Measurements from ENCODE around the gene SPEF2. TPM values are rescaled to one million over a fixed set of nuclear protein-coding genes. Genes with fewer than 3 reads are reported as not detected.

Gene SPEF2
- total and polyA plus RNA-seq, 9 of the 15 experiments (the other 6 are each of a cell fraction or from before 2014, with no cell fraction given), result 0.11 to 0.62 (median 0.20) TPM; not detected in 2

GRCh38 chr5:35575578-35575977 lies 42.1 kb upstream of the SPEF2 start:
- Histone ChIP-seq H3K4me3 (no peak overlapping the region), H3K79me2 (ENCODE audit: control insufficient read depth, insufficient read depth, low read length) (no peaks in the 10 kb centered on the region), H3K4me2 (ENCODE audit: insufficient read depth, low read length) (no peak overlapping the region), H3K4me1 (replicated peaks in 1 of 2; ENCODE audit: control insufficient read depth in 2 of 2, insufficient read depth in 2 of 2, low read length in 2 of 2) (no peaks in the 10 kb centered on the region), H3K36me3 (ENCODE audit: control insufficient read depth, insufficient read depth, low read length) (no peaks in the 10 kb centered on the region), H3K9me3 (replicated peaks; ENCODE audit: control insufficient read depth, insufficient read depth, low read depth, low read length) (no peaks in the 10 kb centered on the region; the same call in 1 of the 2 replicates), H4K20me1 (replicated peaks; ENCODE audit: control insufficient read depth, insufficient read depth, low read length) (no peaks in the 10 kb centered on the region), H3K27me3 (ENCODE audit: control insufficient read depth in 2 of 2, insufficient read depth in 2 of 2, low read length in 2 of 2) (no peaks in the 10 kb centered on the region), H2AFZ (ENCODE audit: low read depth, low read length) (no peak overlapping the region), H3K9me1 (ENCODE audit: control insufficient read depth, insufficient read depth, low read length) (no peaks in the 10 kb centered on the region), H3K9ac (ENCODE audit: insufficient read depth in 1 of 2, low read depth in 2 of 2, low read length in 2 of 2) (no peak overlapping the region), H3K27ac (ENCODE audit: extremely low read depth, low read depth, low read length) (no peak overlapping the region)
- FAIRE-seq (no peak), ATAC-seq (no peak), DNase-seq (ENCODE audit: extremely low read depth in 1 of 4, low spot score in 3 of 4) (no peak)
- intact Hi-C loops (cut with micrococcal nuclease) (no loop called here), in situ Hi-C loops (cut with MboI) (no loop called here)
- no TSS peak for BruUV-seq (replicated peaks)
- ChIA-PET CTCF (ENCODE audit: low intra/inter-chr PET ratio) (no interaction called here), POLR2A (no interaction called here)
- no peak for TF ChIP-seq SMAD3 (CRISPR knock-in tag; conservative IDR thresholded peaks at IDR 0.05)
- no peak for TF ChIP-seq ZNF75A (CRISPR knock-in tag; IDR thresholded peaks at IDR 0.05)
- no peak for TF ChIP-seq ZFP1 (CRISPR knock-in tag; IDR thresholded peaks at IDR 0.05)
- no peak for TF ChIP-seq SRSF7 (optimal IDR thresholded peaks at IDR 0.05; ENCODE audit: low read depth, low read length)
- no peak for TF ChIP-seq PATZ1 (CRISPR knock-in tag; IDR thresholded peaks at IDR 0.05; ENCODE audit: borderline replicate concordance)
- no peak for TF ChIP-seq TAF7 (tag; IDR thresholded peaks at IDR 0.05)
- no peak for TF ChIP-seq ZNF695 (CRISPR knock-in tag; IDR thresholded peaks at IDR 0.05)
- TF ChIP-seq MAFF (IDR thresholded peaks at IDR 0.05; ENCODE audit: low read length), result no peak
- TF ChIP-seq HMG20A (CRISPR knock-in tag; conservative IDR thresholded peaks at IDR 0.05), result no peak
- no peak for TF ChIP-seq E2F3 (CRISPR knock-in tag; IDR thresholded peaks at IDR 0.05)
- WGBS (ENCODE audit: insufficient coverage, low coverage, missing lambda C conversion rate), result 0% methylated on average over 1 of the region's 1 CpG
